Neural progenitor cell (in vitro differentiated cells): ENCODE data around the gene ADCY7.

Experiments
- CTCF ChIP-seq: fragments of 200-600 bp; sonication (generic); IDR thresholded peaks from 2 replicates; pipeline ENCODE4 v1.5.1; 2017; ENCODE audit warnings: antibody characterized with exemption, mild to moderate bottlenecking
- EZH2 ChIP-seq: fragments of 200-600 bp; sonication (generic); IDR thresholded peaks from 2 replicates; pipeline ENCODE4 v1.6.1; 2017; ENCODE audit warnings: antibody characterized with exemption, mild to moderate bottlenecking, moderate library complexity
- EZH2phosphoT487 ChIP-seq: fragments of 200-600 bp; sonication (generic); IDR thresholded peaks from 2 replicates; pipeline ENCODE4 v1.6.1; 2017; ENCODE audit warnings: antibody characterized with exemption

DNA sequence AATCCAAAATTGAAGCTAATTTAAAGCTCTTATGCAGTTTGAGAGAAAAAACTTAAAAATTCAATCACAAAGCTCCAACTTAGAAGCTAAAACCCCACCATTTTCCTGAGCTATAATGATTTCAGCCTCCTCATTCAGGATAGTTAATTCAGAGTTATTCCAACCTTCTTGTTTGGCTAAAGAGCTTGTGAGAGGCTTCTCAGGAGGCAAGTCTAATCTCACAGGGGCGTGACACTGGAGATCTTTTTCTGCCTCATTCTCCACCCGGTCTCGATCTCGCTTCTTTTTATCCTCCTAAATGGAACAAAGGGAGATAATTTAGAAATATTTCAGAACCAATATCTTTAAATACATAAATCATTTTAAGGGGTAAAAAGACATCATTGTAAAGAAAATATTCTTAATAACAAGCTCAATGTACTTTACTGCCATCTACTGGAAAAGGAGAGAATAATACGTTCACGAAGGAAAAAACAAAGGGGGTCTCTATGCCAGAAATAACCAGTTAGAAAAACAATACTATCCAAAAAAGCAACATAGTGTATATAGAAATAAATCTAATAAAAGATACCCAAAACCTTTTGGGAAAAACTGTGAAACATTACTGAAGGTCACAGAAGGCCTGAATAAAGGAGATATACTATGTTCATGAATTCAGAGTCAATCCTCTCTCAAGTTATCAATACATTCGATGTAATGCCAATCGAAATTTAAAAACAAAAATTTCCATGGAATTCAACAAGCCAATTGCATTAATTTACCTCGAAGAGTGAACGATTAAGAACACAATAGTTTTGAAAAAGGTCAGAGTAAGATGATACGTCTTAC, 88.5 kb downstream of the ADCY7 start:
- TF ChIP-seq CTCF: peak; percentile 76
- no peak for TF ChIP-seq EZH2
- no peak for TF ChIP-seq EZH2phosphoT487
